Loucy (cell line): ENCODE measurements around the gene TTC8.
"Not testable (repeated sequence)": the region's sequence is repeated elsewhere in the genome, so short reads cannot be mapped to it uniquely, and the experiment has no call there.

Source experiments
- H2AFZ ChIP-seq: fragments of 200-600 bp; sonication (generic); 2 replicates; pipeline ENCODE4 v1.6.0; 2016; ENCODE audit warnings: antibody characterized with exemption, mild to moderate bottlenecking, low read length, moderate library complexity
- H3F3A ChIP-seq: fragments of 200-600 bp; 2 replicates; pipeline ENCODE4 v1.6.0; 2016; ENCODE audit warnings: antibody characterized with exemption, low read depth, mild to moderate bottlenecking
- H3K27me3 ChIP-seq: fragments of 200-600 bp; sonication (generic); 2 replicates; pipeline ENCODE4 v1.6.1; 2014; ENCODE audit warnings: low read length, mild to moderate bottlenecking; ENCODE audit not compliant: insufficient read depth, poor library complexity, severe bottlenecking
- H3K36me3 ChIP-seq: fragments of 200-600 bp; sonication (generic); 2 replicates; pipeline ENCODE4 v1.6.1; 2016; ENCODE audit warnings: low read length; ENCODE audit not compliant: insufficient read depth
- H3K4me1 ChIP-seq: fragments of 200-600 bp; sonication (generic); 2 replicates; pipeline ENCODE4 v1.5.1; 2014; ENCODE audit warnings: low read length, mild to moderate bottlenecking; ENCODE audit not compliant: insufficient read depth, poor library complexity, severe bottlenecking
- H3K4me2 ChIP-seq: fragments of 200-600 bp; sonication (generic); 2 replicates; pipeline ENCODE4 v1.6.0; 2014; ENCODE audit warnings: antibody characterized with exemption, low read length, low read depth, mild to moderate bottlenecking; ENCODE audit not compliant: poor library complexity, severe bottlenecking
- H3K4me3 ChIP-seq: fragments of 200-600 bp; sonication (generic); 2 replicates; pipeline ENCODE4 v1.5.1; 2014; ENCODE audit warnings: low read length, mild to moderate bottlenecking, mixed read lengths; ENCODE audit not compliant: poor library complexity, severe bottlenecking
- H3K79me2 ChIP-seq: fragments of 200-600 bp; sonication (generic); 2 replicates; pipeline ENCODE4 v1.6.1; 2014; ENCODE audit warnings: low read length; ENCODE audit not compliant: insufficient read depth
- H3K9ac ChIP-seq: fragments of 200-600 bp; sonication (generic); 2 replicates; pipeline ENCODE4 v1.6.0; 2014; ENCODE audit warnings: mild to moderate bottlenecking, low read depth, low read length, moderate library complexity; ENCODE audit not compliant: poor library complexity, severe bottlenecking
- H3K9me2 ChIP-seq: fragments of 200-600 bp; sonication (generic); replicated peaks from 2 replicates; pipeline ENCODE4 v1.6.1; 2016; ENCODE audit warnings: low read depth, low read length, mixed read lengths
- H3K9me3 ChIP-seq: fragments of 200-600 bp; sonication (generic); 2 replicates; pipeline ENCODE4 v1.6.1; 2014; ENCODE audit warnings: mild to moderate bottlenecking, antibody characterized with exemption, low read length, low read depth; ENCODE audit not compliant: insufficient read depth
- H4K20me1 ChIP-seq: fragments of 200-600 bp; sonication (generic); 2 replicates; pipeline ENCODE4 v1.6.0; 2014; ENCODE audit warnings: antibody characterized with exemption, low read length, mild to moderate bottlenecking; ENCODE audit not compliant: insufficient read depth, poor library complexity, severe bottlenecking
- CTCF ChIP-seq: fragments of 200-600 bp; sonication (generic); conservative IDR thresholded peaks from 2 replicates; pipeline ENCODE4 v1.5.1; 2014; ENCODE audit warnings: mild to moderate bottlenecking, antibody characterized with exemption, low read length
- EZH2phosphoT487 ChIP-seq: fragments of 200-600 bp; IDR thresholded peaks from 2 replicates; pipeline ENCODE4 v1.6.1; 2018; ENCODE audit warnings: antibody characterized with exemption, mild to moderate bottlenecking, moderate library complexity, borderline replicate concordance

The TTC8 gene

GRCh38 chr14:88815980-88816379 is 8.5 kb upstream of the TTC8 start:
- Histone ChIP-seq H3K4me3 (no peak overlapping the region), H3F3A (no peaks in the 10 kb centered on the region), H3K9me3 (no peaks in the 10 kb centered on the region), H3K36me3 (no peaks in the 10 kb centered on the region), H3K79me2 (no peaks in the 10 kb centered on the region), H3K27me3 (peaks cover 8% of the 10 kb centered on the region), H3K4me2 (no peak overlapping the region), H2AFZ (no peak overlapping the region), H4K20me1 (no peaks in the 10 kb centered on the region), H3K4me1 (no peaks in the 10 kb centered on the region), H3K9me2 (no peaks in the 10 kb centered on the region), H3K9ac (no peak overlapping the region)
- TF ChIP-seq EZH2phosphoT487 (no peak), CTCF (no peak)

GRCh38 chr14:88818018-88818417 is 6.4 kb upstream of the TTC8 start:
- H3K9ac ChIP-seq: no peak overlapping the region
- H3K79me2 ChIP-seq: no peaks in the 10 kb centered on the region
- no peaks in the 10 kb centered on the region for H3K9me3 ChIP-seq
- no peak overlapping the region for H3K4me2 ChIP-seq
- no peaks in the 10 kb centered on the region for H4K20me1 ChIP-seq
- H3K4me3 ChIP-seq: no peak overlapping the region
- no peaks in the 10 kb centered on the region for H3K4me1 ChIP-seq
- H3F3A ChIP-seq: no peaks in the 10 kb centered on the region
- no peak overlapping the region for H2AFZ ChIP-seq
- no peaks in the 10 kb centered on the region for H3K36me3 ChIP-seq
- no peak for TF ChIP-seq CTCF
- no peak for TF ChIP-seq EZH2phosphoT487
- H3K9me2 ChIP-seq: no peaks in the 10 kb centered on the region
- H3K27me3 ChIP-seq: peaks cover 8% of the 10 kb centered on the region

GRCh38 chr14:88819674-88820073 is 4.8 kb upstream of the TTC8 start:
- not testable (repeated sequence) for H3K79me2 ChIP-seq, H3K9ac ChIP-seq, H3K4me2 ChIP-seq, H3K9me2 ChIP-seq, H2AFZ ChIP-seq, H3K36me3 ChIP-seq, H3K4me1 ChIP-seq, H3F3A ChIP-seq, H4K20me1 ChIP-seq, H3K9me3 ChIP-seq, H3K4me3 ChIP-seq, H3K27me3 ChIP-seq

- Histone ChIP-seq H3K9me3 (no peaks in the 10 kb centered on the region), H4K20me1 (no peaks in the 10 kb centered on the region), H3K4me3 (no peak overlapping the region), H3K4me2 (no peak overlapping the region), H3K79me2 (no peaks in the 10 kb centered on the region), H3K9me2 (no peaks in the 10 kb centered on the region), H2AFZ (no peak overlapping the region), H3F3A (no peaks in the 10 kb centered on the region), H3K27me3 (peaks cover 8% of the 10 kb centered on the region), H3K36me3 (no peaks in the 10 kb centered on the region), H3K9ac (no peak overlapping the region), H3K4me1 (peaks cover 6% of the 10 kb centered on the region)
- TF ChIP-seq EZH2phosphoT487: no peak
- TF ChIP-seq CTCF: no peak
Observed at GRCh38 chr14:88821378-88821777, 3.1 kb upstream of the TTC8 start.
